K562 (cell line): Measurements from ENCODE around the gene YPEL2. TPM values are rescaled to one million over a fixed set of nuclear protein-coding genes. Genes with fewer than 3 reads are reported as not detected.

Experiments
- ATAC-seq: fragments of 200-7000 bp; cut with Tn5 transposase; 3 replicates; pipeline ENCODE4 v1.9.1; 2020; ENCODE audit warnings: moderate library complexity
- BruUV-seq: library from RNA; stranded (reverse); fragments of 400-500 nt; replicated peaks from 2 replicates; lab custom pipeline; 2021; lab: Mats Ljungman, UMichigan
- CTCF ChIA-PET: fragments of 300-600 bp; formaldehyde crosslinking; extraction: SDS; loops from one replicate; lab custom pipeline; 2021; ENCODE audit warnings: low intra/inter-chr PET ratio; lab: Yijun Ruan, JAX
- POLR2A ChIA-PET: fragments of 300-600, 350-650 bp; sonication (Branson Sonifier 250); formaldehyde crosslinking; extraction: SDS; loops from one replicate; lab custom pipeline; 2021; ENCODE audit warnings: antibody characterized with exemption, inconsistent platforms; lab: Yijun Ruan, JAX
- DNase-seq, 4 experiments: peaks; one replicate each; pipeline versions ENCODE4 v3.0.0 to v3.0.0-alpha.2; 2011 to 2018; ENCODE audit warnings: low spot score in 3 of 4, mixed read lengths in 3 of 4; ENCODE audit errors: extremely low read depth in 1 of 4
- FAIRE-seq: peaks from 2 replicates; lab custom pipeline; 2011; peaks lifted over from hg19 to GRCh38; lab: Jason Lieb, UNC
- H2AFZ ChIP-seq: 2 replicates; pipeline ENCODE4 v1.6.0; 2011; ENCODE audit warnings: low read depth, low read length, control low read depth, inconsistent platforms
- H3K27ac ChIP-seq: fragments of 200-600 bp; 3 replicates; pipeline ENCODE4 v1.8.0; 2011; ENCODE audit warnings: low read depth, mild to moderate bottlenecking, control low read depth, inconsistent platforms, low read length, moderate library complexity, mixed read lengths; ENCODE audit errors: extremely low read depth
- H3K27me3 ChIP-seq, 2 experiments: fragments of 300-600 bp in 1 of 2; 2 replicates in 1 of 2; 3 replicates in 1 of 2; pipeline versions ENCODE4 v1.6.0 to v1.8.0; 2011; ENCODE audit warnings: inconsistent platforms in 2 of 2, low read length in 2 of 2, mild to moderate bottlenecking in 1 of 2, mixed read lengths in 1 of 2, moderate library complexity in 1 of 2; ENCODE audit not compliant: control insufficient read depth in 2 of 2, insufficient read depth in 2 of 2
- H3K36me3 ChIP-seq: fragments of 300-600 bp; 3 replicates; pipeline ENCODE4 v1.8.0; 2011; ENCODE audit warnings: mild to moderate bottlenecking, low read length, inconsistent platforms; ENCODE audit not compliant: control insufficient read depth, insufficient read depth
- H3K4me1 ChIP-seq, 2 experiments: fragments of 200-600 bp in 1 of 2; replicated peaks in 1 of 2; 2 replicates in 1 of 2; 3 replicates in 1 of 2; pipeline versions ENCODE4 v1.5.1 to v1.8.0; 2011; ENCODE audit warnings: inconsistent platforms in 2 of 2, low read length in 2 of 2, mild to moderate bottlenecking in 1 of 2, mixed read lengths in 1 of 2, moderate library complexity in 1 of 2; ENCODE audit not compliant: control insufficient read depth in 2 of 2, insufficient read depth in 2 of 2
- H3K4me2 ChIP-seq: 2 replicates; pipeline ENCODE4 v1.6.1; 2011; ENCODE audit warnings: low read length, control low read depth, inconsistent platforms, mixed read lengths; ENCODE audit not compliant: insufficient read depth
- H3K4me3 ChIP-seq: fragments of 200-600 bp; sonication (generic), shearing (Covaris generic); 2 replicates; pipeline ENCODE4 v1.5.1; 2016; ENCODE audit warnings: control low read depth, inconsistent platforms
- H3K79me2 ChIP-seq: fragments of 200-600 bp; 3 replicates; pipeline ENCODE4 v1.8.0; 2011; ENCODE audit warnings: low read length, inconsistent platforms; ENCODE audit not compliant: control insufficient read depth, insufficient read depth
- H3K9ac ChIP-seq, 2 experiments: 2 replicates each; pipeline versions ENCODE4 v1.6.0 to v1.6.1; 2011; ENCODE audit warnings: low read depth in 2 of 2, low read length in 2 of 2, control low read depth in 1 of 2, inconsistent platforms in 1 of 2, mild to moderate bottlenecking in 1 of 2, mixed read lengths in 1 of 2; ENCODE audit not compliant: insufficient read depth in 1 of 2
- H3K9me1 ChIP-seq: one replicate; pipeline ENCODE4 v1.6.0; 2011; ENCODE audit warnings: inconsistent platforms, mild to moderate bottlenecking, low read length, moderate library complexity; ENCODE audit not compliant: control insufficient read depth, insufficient read depth
- H3K9me3 ChIP-seq: replicated peaks from 2 replicates; pipeline ENCODE4 v1.5.1; 2011; ENCODE audit warnings: low read depth, low read length, inconsistent platforms; ENCODE audit not compliant: control insufficient read depth, insufficient read depth
- H4K20me1 ChIP-seq: replicated peaks from 2 replicates; pipeline ENCODE4 v1.6.1; 2011; ENCODE audit warnings: low read length, inconsistent platforms, mixed read lengths; ENCODE audit not compliant: control insufficient read depth, insufficient read depth
- FOXJ3 ChIP-seq: sonication (generic); formaldehyde crosslinking; IDR thresholded peaks from 2 replicates; pipeline ENCODE4 v1.4.0; 2020; ENCODE audit warnings: mild to moderate bottlenecking, missing genetic modification reagents
- MTA2 ChIP-seq: fragments of 450-650 bp; IDR thresholded peaks from 2 replicates; pipeline ENCODE4 v1.6.1; 2016; ENCODE audit warnings: low read depth
- SMAD2 ChIP-seq: fragments of 150-350 bp; IDR thresholded peaks from 2 replicates; pipeline ENCODE4 v1.6.1; 2014; ENCODE audit warnings: low read depth, mild to moderate bottlenecking, low read length
- TAF1 ChIP-seq: IDR thresholded peaks from 2 replicates; pipeline ENCODE4 v1.6.1; 2011; ENCODE audit warnings: mild to moderate bottlenecking, low read length, moderate library complexity; ENCODE audit not compliant: insufficient read depth, control insufficient read depth, severe bottlenecking; ENCODE audit errors: extremely low read depth
- U2AF1 ChIP-seq: fragments of 200-400 bp; formaldehyde crosslinking; optimal IDR thresholded peaks from 2 replicates; pipeline ENCODE3; 2017; ENCODE audit warnings: mild to moderate bottlenecking, low read depth, low read length, moderate library complexity
- ZNF175 ChIP-seq: fragments of 200-800 bp; sonication (Bioruptor generic); IDR thresholded peaks from 2 replicates; pipeline ENCODE4 v1.6.1; 2016; ENCODE audit warnings: low read depth, mild to moderate bottlenecking, missing genetic modification characterization, missing compliant biosample characterization
- WGBS: fragments of 100-300 bp; shearing (Covaris generic); methylation state at CpG from one replicate; pipeline ENCODE4 v1.1.6; 2016; ENCODE audit warnings: low coverage, mixed read lengths; ENCODE audit not compliant: insufficient coverage; ENCODE audit errors: missing lambda C conversion rate; 5-methylcytosine and 5-hydroxymethylcytosine counted together
- in situ Hi-C: fragments of 300-500 bp; cut with MboI; formaldehyde crosslinking; loops from 4 replicates; pipeline ENCODE4 v1.15.0; 2018; ENCODE audit warnings: inconsistent platforms, mixed read lengths
- intact Hi-C: fragments of 100-400 bp; cut with micrococcal nuclease; formaldehyde crosslinking; loops from 2 replicates; pipeline ENCODE4 v1.14.2; 2022
- polyA plus RNA-seq, 8 experiments: library from polyadenylated mRNA; depleted of rRNA in 4 of 8; stranded (reverse) in 5 of 8; unstranded in 3 of 8; fragments of >200 nt; fragmentation: Nextera tagmentation in 2 of 8; fragmentation: Illumina TruSeq in 1 of 8; extraction: Ambion mirVana in 2 of 8; extraction: Trizol in 1 of 8; gene quantifications; 2 replicates each; pipeline versions ENCODE4 v1.2.1 to v1.2.3, GENCODE V29; 2011 to 2014; ENCODE audit warnings: inconsistent platforms in 1 of 8, missing spikeins in 1 of 8
- total RNA-seq, 7 experiments: library from RNA; depleted of rRNA in 6 of 7; stranded (reverse); fragments of >200 nt in 6 of 7; fragmentation: Illumina TruSeq in 2 of 7; extraction: Trizol in 2 of 7; gene quantifications; 2 replicates each; pipeline versions ENCODE4 v1.2.1 to v1.2.3, GENCODE V29; 2011 to 2021; ENCODE audit warnings: low replicate concordance in 1 of 7
- TF ChIP-seq, protein P1 (sequence below), 2 experiments: fragments of 450-650 bp; IDR thresholded peaks; 2 replicates each; pipeline ENCODE4 v1.6.1; 2016; ENCODE audit warnings: mild to moderate bottlenecking in 2 of 2, borderline replicate concordance in 1 of 2, low read depth in 1 of 2, moderate library complexity in 1 of 2

YPEL2 gene
- total and polyA plus RNA-seq, 9 of the 15 experiments (the other 6 are each of a cell fraction or from before 2014, with no cell fraction given): 0.11 to 2.4 (median 0.47) TPM

- Histone ChIP-seq H3K36me3 (no peaks in the 10 kb centered on the region), H3K9me3 (no peaks in the 10 kb centered on the region), H3K79me2 (no peaks in the 10 kb centered on the region), H4K20me1 (no peaks in the 10 kb centered on the region), H3K27me3 (peaks cover 2 to 7% of the 10 kb centered on the region in 2 experiments; a peak in 3 of 5 replicates), H3K9ac (no peak overlapping the region), H3K4me3 (no peak overlapping the region), H3K4me1 (peaks cover 1 to 5% of the 10 kb centered on the region in 2 experiments; a peak in 2 of 5 replicates), H2AFZ (no peak overlapping the region), H3K9me1 (no peaks in the 10 kb centered on the region), H3K4me2 (no peak overlapping the region), H3K27ac (no peak overlapping the region)
- FAIRE-seq (no peak), DNase-seq (no peak), ATAC-seq (no peak)
- BruUV-seq: no TSS peak
- intact Hi-C loops (no loop called here), in situ Hi-C loops (no loop called here)
- 42% methylated on average over 6 of the region's 6 CpGs for WGBS
- ChIA-PET POLR2A (interaction anchor here (1.0 to 1.4 kb wide), 3 partner anchors 11 to 103 kb away, joined by 3 read pairs; no protein-coding TSS in a partner anchor), CTCF (no interaction called here)
- TF ChIP-seq SMAD2 (no peak), ZNF175 (CRISPR knock-in tag) (no peak), U2AF1 (no peak), FOXJ3 (CRISPR knock-in tag) (no peak), TAF1 (no peak)
Observed at GRCh38 chr17:59428916-59429485, 97.5 kb downstream of the YPEL2 start.

GRCh38 chr17:59431601-59432000 is 100.1 kb downstream of the YPEL2 start:
- Histone ChIP-seq H2AFZ (no peak overlapping the region), H3K79me2 (no peaks in the 10 kb centered on the region), H3K9ac (no peak overlapping the region), H4K20me1 (no peaks in the 10 kb centered on the region), H3K27me3 (peaks cover 4 to 14% of the 10 kb centered on the region in 2 experiments; a peak in 3 of 5 replicates), H3K36me3 (no peaks in the 10 kb centered on the region), H3K4me1 (no peaks in the 10 kb centered on the region), H3K9me1 (no peaks in the 10 kb centered on the region), H3K9me3 (no peaks in the 10 kb centered on the region), H3K4me2 (no peak overlapping the region), H3K27ac (no peak overlapping the region), H3K4me3 (no peak overlapping the region)
- TF ChIP-seq, protein P1, sequence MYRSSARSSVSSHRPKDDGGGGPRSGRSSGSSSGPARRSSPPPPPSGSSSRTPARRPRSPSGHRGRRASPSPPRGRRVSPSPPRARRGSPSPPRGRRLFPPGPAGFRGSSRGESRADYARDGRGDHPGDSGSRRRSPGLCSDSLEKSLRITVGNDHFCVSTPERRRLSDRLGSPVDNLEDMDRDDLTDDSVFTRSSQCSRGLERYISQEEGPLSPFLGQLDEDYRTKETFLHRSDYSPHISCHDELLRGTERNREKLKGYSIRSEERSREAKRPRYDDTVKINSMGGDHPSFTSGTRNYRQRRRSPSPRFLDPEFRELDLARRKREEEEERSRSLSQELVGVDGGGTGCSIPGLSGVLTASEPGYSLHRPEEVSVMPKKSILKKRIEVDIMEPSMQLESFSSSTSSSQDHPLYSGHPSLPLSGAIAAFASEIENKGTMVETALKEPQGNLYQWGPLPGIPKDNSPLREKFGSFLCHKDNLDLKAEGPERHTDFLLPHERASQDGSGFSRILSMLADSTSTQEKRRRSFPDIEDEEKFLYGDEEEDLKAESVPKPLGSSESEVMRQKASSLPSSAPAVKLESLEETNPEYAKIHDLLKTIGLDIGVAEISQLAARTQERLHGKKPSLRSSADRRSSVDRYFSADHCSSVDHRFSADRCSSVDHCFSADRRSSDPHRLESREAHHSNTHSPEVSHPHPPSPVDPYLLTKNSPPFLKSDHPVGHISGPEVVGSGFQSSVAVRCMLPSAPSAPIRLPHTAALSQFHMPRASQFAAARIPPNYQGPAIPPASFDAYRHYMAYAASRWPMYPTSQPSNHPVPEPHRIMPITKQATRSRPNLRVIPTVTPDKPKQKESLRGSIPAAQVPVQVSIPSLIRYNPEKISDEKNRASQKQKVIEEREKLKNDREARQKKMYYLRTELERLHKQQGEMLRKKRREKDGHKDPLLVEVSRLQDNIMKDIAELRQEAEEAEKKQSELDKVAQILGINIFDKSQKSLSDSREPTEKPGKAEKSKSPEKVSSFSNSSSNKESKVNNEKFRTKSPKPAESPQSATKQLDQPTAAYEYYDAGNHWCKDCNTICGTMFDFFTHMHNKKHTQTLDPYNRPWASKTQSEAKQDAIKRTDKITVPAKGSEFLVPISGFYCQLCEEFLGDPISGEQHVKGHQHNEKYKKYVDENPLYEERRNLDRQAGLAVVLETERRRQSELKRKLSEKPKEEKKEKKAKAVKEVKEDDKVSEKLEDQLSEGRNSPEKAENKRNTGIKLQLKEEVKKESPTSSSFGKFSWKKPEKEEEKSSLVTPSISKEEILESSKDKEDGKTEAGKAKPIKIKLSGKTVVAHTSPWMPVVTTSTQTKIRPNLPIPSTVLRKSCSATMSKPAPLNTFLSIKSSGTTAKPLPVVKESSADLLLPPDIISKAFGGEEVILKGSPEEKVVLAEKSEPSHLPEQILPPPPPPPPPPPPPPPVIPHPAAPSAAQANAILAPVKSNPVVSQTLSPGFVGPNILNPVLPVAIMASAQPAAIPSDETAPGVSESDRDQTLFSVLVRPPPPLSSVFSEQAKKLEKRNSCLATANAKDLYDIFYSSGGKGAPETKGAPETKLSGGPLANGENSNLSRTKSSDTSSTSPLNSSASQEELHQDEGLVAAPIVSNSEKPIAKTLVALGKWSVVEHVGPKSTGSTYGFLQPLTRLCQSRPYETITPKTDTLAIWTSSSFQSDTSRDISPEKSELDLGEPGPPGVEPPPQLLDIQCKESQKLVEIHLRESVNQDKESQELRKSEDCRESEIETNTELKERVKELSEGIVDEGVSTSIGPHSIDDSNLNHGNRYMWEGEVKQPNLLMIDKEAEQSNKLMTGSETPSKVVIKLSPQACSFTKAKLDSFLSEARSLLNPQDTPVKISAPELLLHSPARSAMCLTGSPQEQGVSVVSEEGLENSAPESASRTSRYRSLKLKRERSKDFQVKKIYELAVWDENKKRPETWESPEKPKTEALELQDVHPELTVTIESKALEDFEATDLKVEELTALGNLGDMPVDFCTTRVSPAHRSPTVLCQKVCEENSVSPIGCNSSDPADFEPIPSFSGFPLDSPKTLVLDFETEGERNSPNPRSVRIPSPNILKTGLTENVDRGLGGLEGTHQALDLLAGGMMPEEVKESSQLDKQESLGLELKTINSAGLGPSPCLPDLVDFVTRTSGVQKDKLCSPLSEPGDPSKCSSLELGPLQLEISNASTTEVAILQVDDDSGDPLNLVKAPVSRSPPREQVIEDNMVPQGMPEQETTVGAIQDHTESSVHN (IDR thresholded peaks at IDR 0.05; ENCODE audit: borderline replicate concordance in 1 of 2, low read depth in 1 of 2): no peak
- TF ChIP-seq MTA2: no peak
- intact Hi-C loops: no loop called here
- BruUV-seq: no TSS peak
- no peak for DNase-seq
- in situ Hi-C loops: no loop called here
- ATAC-seq: no peak
- FAIRE-seq: no peak
- CTCF ChIA-PET: interaction anchor here (0.7 kb wide), 1 partner anchor 97 kb away, joined by 4 read pairs; no protein-coding TSS in a partner anchor
- POLR2A ChIA-PET: interaction anchor here (1.8 kb wide), 1 partner anchor 8 kb away, joined by 6 read pairs; no protein-coding TSS in a partner anchor
